HG02588 (cell line): ENCODE measurements around the gene EFHC1.

ENCODE experiments used
- ATAC-seq: cut with Tn5 transposase; IDR thresholded peaks from one replicate; pipeline ENCODE4 v1.9.1; 2021; ENCODE audit warnings: mild to moderate bottlenecking, moderate library complexity; ENCODE audit not compliant: unreplicated experiment

EFHC1 gene

DNA sequence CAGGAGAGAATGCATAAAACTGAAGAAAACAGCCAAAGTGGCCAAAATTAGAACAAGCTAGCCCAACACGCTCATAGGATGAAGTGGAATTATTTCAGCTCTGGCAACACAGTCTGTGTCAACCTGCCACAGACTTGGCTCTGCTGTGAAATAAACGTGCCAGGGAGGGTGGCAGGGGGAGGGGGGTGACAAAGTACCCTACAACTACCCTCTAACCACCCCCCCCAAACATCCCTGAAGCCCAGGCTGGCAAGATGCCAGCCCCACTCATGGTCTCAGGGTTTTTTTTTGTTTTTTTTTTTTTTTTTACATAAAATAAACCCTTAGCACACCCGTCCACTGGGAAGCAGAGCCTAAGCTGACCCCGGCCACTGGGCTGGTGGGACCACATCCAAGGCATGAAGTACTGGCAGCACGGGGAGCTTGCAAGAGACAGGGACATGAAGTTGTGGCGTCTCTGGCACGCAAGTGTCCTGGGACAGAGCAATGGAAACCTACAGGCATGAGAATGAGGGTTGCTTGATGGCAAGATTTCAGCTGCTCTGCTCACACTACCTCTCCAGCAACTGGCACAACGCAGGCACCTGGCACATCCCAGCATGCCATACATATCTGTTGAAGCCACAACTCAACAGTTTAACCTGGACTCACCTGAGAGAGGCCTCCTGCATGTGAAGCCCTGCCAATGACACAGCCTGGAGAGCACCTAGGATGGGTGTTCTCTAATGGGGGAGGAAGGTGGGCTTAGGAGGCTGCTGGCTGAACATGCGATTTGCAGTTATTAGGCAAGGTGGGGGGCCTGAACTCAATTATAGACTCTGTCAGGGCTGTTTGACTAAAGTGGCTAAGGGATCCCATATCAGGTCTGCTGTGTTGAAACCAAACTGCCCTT, 80.3 kb downstream of the EFHC1 start:
- no peak for ATAC-seq

DNA sequence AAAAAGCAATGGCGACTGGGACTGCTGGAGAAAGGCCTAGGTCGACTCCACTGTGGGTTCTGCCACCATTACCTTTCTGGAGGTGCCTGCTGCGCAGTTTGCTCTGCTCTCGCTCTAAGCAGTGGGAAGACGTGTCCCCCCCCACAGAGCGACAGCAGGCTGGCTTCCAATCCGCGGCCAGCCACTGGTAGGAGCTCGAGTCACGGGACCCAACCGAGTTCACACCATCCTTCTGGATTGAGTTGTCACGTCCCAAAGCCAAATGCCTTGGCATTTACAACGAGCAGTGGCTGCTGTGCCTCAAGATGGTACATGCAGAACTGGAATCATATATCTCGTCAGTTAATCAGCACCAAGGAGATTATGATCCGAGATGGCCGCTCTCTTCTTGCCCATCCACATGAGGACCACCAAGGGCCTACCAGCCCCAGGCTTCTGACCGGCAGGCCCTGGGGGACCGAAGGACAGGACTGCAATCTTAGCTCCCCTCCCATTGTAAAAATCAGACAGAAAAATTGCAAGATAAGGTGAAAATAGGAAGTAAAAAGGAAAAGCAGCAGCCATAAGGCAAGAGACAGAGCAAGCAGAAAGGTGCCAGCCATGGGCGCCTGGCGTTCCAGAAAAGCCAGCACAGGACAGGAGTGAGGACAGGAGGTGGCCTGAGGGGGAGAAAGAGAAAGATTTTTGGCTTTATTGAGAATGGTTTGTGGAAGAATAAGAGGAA, 82.3 kb downstream of the EFHC1 start:
- ATAC-seq: no peak

DNA sequence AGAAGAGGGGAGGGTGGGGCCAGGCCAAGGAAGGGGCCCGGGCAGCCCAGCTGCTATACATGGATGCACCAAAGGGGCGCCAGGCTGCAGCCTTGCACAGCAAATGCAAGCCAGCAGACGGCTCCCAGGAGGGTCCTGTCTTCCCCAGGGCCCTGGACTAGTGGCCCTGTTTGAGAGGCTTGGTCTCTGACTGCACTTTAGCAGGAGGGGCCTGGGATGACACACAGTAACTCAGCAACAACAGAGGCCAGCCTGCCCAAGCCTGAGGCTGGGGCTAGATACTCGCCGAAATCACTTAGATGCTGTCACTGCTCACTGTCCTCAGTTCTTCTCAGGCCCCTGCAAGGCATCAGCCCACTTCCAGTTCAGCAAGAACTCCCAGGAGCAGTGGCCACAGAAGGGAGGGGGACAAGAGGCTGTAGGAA, 83.2 kb downstream of the EFHC1 start:
- no peak for ATAC-seq

DNA sequence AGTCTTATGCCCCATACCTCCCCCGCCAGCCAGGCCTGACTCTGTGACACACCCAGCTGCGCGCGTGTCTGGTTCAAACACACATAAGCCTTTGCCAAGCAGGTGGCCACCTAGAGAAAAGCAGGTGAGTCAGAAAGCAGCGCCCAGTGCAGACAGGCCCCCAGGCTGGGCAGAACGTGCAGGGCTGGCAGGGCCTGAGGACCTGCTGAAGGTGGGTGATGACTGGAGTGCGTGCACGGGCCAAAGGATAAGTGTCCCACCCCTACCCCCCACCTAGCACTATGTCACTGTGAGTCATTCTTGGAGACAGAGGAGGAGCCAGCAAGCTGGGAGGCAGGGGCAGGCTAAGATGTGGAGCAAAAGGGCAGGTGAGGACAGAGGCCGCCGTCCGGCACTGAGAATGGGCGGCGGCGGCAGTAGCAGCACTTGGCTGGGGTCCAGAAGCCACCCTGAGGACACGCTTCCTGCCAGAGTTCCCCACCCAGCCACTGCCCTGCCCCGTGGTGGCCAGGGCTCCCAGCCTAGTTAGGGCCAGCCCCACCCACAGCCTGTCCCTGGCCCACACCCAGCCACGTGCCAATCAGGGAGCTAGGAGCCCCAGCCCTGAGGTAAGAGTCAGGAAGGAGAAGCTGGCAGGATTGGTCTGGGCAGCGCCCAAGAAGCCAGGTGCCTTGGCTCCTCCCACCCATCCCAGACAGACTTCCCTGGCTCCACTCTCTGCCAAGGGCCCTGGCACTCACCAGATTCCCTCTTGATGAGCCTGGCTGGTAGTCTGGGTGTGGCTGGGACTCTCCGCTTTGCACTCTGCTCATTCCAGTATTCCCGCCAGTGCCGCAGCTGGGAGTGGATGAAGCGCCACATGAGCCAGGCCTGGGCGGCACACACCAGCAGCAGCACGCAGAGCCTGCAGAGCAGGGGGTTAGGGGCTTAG, 84.0 kb downstream of the EFHC1 start:
- ATAC-seq: no peak

DNA sequence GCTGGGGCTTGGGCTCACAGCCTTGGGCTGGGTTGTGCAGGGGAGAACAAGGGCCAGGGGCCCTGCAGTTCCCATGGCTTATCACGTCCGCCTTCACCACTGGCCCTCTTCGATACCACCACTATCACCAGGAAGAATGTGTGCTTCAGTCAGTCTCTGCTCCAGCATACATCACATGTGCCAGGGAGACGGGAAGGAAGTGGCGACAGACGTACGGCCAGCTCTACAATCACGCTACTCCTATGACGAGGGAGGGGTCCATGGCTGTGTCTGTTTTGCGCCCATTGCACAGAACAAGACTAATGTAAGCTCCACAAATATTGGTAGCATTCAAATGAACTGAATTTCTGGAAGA, 84.6 kb downstream of the EFHC1 start:
- ATAC-seq: no peak

DNA sequence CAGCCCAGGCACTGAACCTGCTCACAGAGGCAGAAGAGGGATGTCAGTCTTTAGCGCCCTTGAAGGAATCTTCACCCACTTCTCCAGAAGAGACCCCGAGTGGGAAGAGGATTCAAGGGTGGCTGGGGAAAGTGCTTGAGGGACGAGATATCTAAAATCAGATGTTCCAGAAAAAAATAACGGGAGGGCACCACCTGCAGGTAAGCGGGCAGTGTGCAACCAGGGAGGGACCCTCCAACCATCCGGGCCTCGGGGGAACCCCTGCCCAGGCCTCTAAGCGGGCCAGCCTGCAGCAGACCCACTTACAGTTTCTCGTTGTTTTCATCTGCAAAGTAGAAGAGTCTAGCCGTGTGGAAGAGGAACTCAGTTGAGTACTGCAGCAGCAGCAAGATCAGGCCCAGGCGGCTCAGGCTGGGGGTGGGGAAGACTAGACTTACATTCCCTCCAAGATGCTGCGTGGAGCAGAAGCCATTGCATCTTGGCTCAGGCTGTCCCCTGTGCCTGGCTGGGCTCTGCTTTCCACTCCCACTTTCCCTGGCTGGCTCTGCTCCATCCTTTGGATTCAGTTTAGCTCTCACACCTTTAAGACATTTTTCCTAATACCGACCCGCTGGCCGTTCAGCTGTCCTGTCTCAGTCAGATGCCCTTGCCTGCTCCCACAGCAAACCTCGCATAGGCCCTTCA, 85.7 kb downstream of the EFHC1 start:
- no peak for ATAC-seq

DNA sequence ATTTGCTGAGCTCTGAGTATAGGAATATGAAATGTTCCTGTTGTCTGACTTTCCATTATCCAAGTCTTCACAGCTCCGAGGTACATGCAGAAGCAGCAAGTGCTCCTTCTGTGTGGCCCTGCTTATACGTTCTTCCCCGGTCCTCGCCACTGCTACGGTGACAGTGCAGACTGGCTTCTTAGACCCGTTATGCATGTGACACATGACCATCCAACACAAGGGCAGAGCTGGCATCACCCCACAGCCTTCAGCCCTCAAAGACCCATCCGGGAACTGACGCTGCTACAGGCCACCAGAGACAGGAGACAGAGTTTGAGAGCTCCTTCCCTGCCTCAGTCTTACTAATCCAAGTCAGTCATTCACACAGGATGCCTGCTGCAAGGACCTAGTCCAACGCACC, 86.3 kb downstream of the EFHC1 start:
- no peak for ATAC-seq

DNA sequence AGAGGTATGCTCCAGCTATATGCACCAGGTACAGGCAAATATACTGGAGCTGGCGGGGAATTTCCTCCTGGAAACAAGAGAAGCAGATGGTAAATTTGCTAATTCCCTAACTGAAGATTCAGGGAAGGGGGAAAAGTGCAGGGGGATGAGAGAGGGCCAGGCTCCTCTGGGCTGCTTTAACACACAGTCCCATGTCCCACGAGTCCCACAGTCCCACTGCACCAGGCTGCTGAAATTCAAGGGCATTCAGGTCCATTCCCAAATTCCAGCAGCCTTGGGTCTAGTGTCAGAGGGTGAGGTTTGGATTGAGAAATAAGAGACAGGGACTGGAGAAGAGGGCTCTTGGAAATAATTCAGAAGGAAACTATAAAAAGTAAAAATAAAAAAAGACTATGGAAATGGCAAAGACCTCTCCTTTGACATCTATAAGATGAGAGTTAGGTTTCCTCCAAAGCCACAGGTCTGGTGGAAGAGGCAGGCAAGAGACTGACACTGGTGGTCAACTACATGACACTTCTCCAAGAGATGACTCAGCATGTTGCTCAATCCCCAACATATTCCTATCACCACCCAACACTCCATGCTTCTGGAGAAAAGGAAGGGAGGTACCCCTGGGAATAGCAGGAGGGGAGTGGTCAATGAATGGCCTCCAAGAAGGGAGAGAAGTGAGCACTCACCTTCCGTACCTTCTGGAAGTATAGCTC, 87.6 kb downstream of the EFHC1 start:
- no peak for ATAC-seq

DNA sequence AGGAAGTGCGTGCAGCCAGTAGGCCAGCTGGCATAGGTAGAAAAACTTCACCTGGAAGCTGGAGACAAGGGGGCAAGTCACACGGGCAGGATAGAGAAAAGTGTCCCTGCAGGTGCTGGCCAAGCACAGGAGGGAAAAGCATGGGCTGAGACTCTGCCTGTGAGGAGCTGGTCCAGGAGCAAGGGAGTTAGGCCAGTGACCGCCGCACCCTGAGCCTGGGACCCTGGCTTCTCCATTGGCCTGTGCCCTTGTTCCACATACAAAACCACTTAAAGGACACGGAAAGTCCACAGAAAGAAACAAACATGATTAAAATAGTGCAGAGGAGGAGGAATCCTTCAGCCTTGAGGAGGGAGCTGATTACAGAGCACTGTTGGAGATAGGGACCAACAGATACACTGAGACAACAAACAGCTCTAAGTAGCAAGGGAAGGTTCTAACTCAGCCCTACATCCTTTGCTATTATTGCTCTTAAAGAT, 88.2 kb downstream of the EFHC1 start:
- no peak for ATAC-seq

DNA sequence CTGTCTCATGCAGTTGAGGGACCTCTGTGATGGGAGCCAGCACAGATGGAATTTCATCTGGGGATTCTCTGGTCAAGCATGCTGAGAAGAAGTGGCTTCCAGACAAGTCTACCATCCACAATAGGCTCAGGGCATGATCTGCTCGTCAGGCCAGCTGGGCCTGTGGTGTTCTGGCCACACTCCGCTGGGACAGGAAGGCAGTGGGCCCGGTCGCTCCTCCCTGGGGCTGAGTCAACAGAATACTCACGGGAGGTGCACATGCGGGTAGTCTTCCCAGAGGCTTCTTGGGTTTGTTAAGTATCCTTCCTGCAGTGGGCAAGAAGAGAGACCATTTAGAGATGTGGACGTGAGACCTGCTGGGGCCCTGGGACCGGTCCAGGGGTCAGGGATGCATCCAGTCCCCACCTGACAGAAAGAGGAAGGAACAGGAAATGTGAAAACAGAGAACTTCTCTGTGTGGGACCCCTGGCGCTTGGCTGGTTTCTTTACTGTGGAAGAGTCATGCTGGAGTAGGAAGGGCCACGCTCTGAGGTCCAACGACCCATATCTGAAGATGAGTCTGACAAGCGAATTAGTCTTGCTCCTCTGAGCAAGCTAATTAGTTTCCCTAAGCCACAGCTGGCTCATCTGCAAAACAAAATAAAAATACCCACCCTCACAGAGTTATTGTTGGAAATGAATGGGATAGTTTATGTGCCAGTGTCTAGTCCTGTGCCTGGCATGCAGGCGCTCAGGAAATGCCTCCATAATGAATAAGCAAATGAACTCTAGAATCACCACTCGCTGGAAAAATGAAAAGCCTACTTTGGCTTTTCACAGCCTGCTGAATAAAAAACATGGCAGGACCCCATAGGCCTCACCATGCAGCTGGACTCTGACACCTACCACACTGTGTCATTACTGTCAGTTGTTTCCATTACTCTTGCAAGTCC, 89.4 kb downstream of the EFHC1 start:
- ATAC-seq: no peak

DNA sequence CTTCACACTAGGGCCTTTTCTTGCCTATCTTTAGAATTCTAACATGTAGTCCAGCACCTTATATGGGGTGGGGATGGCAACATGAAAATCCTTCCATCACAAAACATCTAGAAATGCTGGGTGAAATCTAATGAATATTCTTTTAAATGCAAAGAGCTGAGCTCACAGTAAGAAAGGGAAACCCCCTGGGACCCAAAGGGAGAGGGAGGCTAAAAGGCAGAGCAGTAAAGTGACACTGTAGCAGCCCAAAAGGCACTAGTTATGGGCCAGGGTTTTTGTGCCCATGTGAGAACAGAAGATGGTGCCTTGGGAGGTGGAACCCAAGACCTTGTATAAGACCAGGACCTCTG, 90.0 kb downstream of the EFHC1 start:
- no peak for ATAC-seq

DNA sequence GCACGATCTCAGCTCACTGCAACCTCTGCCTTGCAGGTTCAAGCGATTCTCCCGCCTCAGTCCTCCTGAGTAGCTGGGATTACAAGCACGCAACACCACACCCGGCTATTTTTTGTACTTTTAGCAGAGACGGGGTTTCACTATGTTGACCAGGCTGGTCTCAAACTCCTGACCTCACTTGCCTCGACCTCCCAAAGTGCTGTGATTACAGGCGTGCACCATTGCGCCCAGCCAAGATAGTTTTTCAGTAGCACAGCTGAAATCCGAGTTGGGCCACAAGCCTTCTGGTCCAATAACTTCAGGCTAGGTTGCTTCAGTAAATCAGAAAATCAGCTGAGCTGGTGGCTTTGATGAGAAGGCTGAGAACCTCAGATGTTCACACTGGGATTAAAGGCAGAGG, 91.0 kb downstream of the EFHC1 start:
- no peak for ATAC-seq

DNA sequence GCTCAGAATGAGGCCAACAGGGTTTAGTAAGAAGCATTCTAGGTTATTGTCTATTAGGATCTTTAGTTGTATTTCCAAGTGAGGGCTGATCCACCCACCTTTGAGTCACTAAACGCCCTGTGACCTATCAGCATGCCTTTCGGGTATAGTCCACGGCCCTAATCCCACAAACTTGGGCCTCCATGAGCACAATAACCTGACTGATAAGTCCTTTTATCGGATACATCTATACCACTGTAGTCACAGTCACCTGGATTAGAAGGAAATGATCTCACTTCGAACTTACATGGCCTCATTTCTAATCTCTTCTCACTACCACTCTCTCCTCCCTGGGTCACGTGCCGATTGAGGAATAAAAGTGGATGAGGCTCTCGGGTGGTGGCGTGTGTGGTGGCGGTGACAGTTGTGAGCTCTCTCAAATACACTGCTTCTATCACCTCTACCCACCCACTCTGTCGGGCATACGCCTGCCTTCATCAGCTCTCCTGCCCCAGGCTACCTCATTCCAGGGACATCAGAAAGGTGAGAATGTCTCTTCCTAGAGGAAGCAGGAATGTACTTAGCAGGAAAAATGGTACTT, 91.5 kb downstream of the EFHC1 start:
- ATAC-seq: no peak

DNA sequence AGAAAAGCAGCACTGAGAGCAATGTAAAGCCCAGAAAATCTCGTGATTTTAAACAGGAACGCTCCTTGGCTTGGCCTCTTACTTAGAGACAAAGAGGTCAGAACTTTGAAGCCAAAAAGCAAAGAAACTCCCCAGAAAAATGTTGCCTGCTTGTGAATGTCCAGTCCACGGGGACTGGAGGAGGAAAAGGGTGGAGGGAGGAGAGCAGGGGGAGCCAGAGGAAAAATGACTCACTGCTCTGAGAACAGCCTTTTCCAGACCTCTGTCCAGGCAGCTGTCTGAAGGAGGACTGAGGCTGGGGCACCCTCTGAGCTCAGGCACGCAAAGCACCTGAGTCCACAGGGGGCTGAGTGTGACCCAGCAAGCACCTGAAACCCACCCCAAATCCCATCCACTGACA, 92.1 kb downstream of the EFHC1 start:
- ATAC-seq: no peak

DNA sequence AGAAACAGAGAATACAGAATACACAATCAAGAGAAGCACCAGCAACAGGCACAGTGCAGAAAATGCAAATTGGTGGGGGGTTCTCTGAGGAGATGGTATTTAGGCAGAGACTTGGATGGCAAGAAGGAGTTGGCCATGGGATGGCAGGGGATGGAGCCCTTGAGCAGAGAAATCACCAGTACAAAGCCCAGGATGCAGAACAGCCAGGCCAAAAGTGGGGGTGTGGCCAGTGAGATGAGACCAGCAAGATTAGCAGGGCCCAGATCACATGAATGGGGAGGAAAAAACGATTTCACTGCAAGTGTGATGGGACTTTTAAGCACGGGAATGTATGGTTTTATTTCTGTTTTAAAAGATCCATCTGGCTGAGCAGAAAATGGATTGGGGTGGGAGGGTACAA, 93.3 kb downstream of the EFHC1 start:
- ATAC-seq: no peak

DNA sequence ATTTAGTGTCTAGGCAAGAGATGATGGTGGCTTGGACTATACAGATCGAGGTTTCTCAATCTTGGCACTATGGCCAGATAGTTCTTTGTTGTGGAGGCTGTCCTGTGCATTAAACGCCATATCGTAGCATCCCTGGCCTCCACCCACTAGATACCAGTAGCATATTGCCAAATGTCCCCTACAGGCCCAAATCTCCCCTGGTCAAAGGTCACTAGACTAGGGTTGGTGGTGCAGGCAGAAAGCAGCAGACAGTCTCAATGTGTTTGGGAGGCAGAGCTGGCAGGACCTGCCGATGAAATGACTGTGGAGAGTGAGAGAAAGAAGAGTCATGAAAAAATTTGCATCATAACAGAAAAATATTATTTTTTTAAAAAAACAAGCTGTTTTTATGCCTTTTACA, 93.8 kb downstream of the EFHC1 start:
- no peak for ATAC-seq

DNA sequence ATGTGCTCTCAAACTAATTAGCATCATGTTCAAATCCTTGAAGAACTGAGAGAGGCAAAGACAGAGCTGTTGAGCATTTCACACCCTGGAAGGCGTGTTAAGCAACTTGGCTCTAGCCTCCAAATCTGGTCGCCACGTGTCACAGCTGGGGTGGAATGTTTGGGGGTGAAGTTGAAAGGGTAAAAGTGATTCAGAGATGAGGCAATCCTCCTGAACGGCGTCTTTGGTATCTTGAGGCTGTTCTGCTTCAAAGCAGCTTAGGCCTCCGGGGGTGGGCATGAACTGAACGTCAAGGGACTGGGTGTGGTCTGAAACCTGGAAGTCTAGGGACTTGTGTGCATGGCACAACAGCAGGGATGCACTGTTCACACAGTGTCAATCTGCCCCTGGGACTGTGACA, 94.4 kb downstream of the EFHC1 start:
- no peak for ATAC-seq

DNA sequence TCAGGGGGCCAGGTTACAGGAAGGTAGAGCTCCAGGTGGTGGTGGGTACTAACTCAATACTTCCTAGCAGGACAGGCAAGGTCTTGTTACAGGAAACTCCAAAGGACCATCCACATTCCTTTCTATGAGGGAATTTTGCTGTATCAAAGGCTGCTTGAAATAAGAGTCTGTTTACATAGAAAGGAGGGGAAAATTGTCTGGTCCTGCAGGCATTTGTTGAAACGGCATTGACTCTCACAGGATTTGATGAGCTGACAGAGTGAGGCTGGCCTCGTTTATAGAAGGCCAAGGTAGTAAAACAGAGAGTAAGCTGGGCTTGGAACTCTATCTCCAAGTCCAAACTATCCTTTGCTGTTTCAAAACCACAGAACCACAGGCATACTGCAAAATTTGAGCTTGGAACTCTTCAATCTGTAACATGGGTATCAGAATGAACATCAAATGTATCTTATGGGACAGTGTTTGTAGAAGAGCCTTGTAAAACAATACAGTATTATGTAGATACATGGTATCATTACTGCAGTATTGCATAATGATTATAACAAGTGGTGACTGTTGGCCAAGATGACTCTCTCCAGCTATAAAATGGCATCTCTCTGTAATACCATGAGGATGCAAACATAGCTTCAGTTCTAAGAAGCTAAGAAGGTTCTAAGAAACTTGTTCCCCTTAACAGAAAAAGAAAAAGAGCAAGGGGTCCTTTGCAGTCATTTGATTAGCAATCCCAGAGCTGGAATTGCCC, 95.2 kb downstream of the EFHC1 start:
- ATAC-seq: no peak
